ENCODE data around the gene M1AP.

The M1AP gene

GRCh38 chr2:74673826-74674528 lies 25.8 kb upstream of the M1AP start:
- TF ChIP-seq CTCF (IDR thresholded peaks at IDR 0.05): no peak

GRCh38 chr2:74671479-74671878 lies 23.3 kb upstream of the M1AP start:
- TF ChIP-seq CTCF (IDR thresholded peaks at IDR 0.05): no peak

GRCh38 chr2:74670263-74670662 lies 22.1 kb upstream of the M1AP start:
- no peak for TF ChIP-seq CTCF (IDR thresholded peaks at IDR 0.05)

- no peak for TF ChIP-seq CTCF (IDR thresholded peaks at IDR 0.05)
These were observed 20.0 kb upstream of the M1AP start for GRCh38 chr2:74668087-74668486.

- TF ChIP-seq CTCF (IDR thresholded peaks at IDR 0.05): no peak
These were observed 11.3 kb upstream of the M1AP start for GRCh38 chr2:74659462-74659861.

GRCh38 chr2:74658516-74658915 lies 10.4 kb upstream of the M1AP start:
- no peak for TF ChIP-seq CTCF (IDR thresholded peaks at IDR 0.05)

- no peak for TF ChIP-seq CTCF (IDR thresholded peaks at IDR 0.05)
These were observed 7.4 kb upstream of the M1AP start for GRCh38 chr2:74655579-74655978.

Measured in LNCAP (cell line).